Calu3 (cell line): ENCODE measurements around the gene GPR18. TPM values are rescaled to one million over a fixed set of nuclear protein-coding genes. Genes with fewer than 3 reads are reported as not detected.

Experiments
- BruUV-seq: library from RNA; stranded (reverse); fragments of 400-500 nt; replicated peaks from 2 replicates; lab custom pipeline; 2021; lab: Mats Ljungman, UMichigan
- CTCF ChIA-PET: fragments of 300-600 bp; sonication (Branson Sonifier 250); formaldehyde crosslinking; loops from one replicate; lab custom pipeline; 2022; ENCODE audit warnings: antibody characterized with exemption; lab: Charles Lee
- DNase-seq: peaks from one replicate; pipeline ENCODE4 v3.0.0; 2022
- H3K27ac Mint-ChIP-seq: one replicate; pipeline ENCODE4 v1.8.0; 2022; ENCODE audit warnings: mixed read lengths; ENCODE audit not compliant: unreplicated experiment
- H3K27me3 Mint-ChIP-seq: one replicate; pipeline ENCODE4 v1.8.0; 2022; ENCODE audit warnings: mixed read lengths; ENCODE audit not compliant: unreplicated experiment
- H3K36me3 Mint-ChIP-seq: one replicate; pipeline ENCODE4 v1.8.0; 2022; ENCODE audit warnings: mild to moderate bottlenecking, moderate library complexity, mixed read lengths; ENCODE audit not compliant: insufficient read depth, unreplicated experiment
- H3K4me1 Mint-ChIP-seq: one replicate; pipeline ENCODE4 v1.8.0; 2022; ENCODE audit warnings: mild to moderate bottlenecking, low read depth, mixed read lengths; ENCODE audit not compliant: unreplicated experiment
- H3K4me3 Mint-ChIP-seq: one replicate; pipeline ENCODE4 v1.8.0; 2022; ENCODE audit warnings: mild to moderate bottlenecking, low read depth, moderate library complexity, mixed read lengths; ENCODE audit not compliant: unreplicated experiment
- H3K9me3 Mint-ChIP-seq: one replicate; pipeline ENCODE4 v1.8.0; 2022; ENCODE audit warnings: low read depth, mixed read lengths; ENCODE audit not compliant: unreplicated experiment
- CTCF ChIP-seq: fragments of 200-600 bp; IDR thresholded peaks from one replicate; pipeline ENCODE4 v1.8.0; 2022; ENCODE audit warnings: antibody characterized with exemption; ENCODE audit not compliant: unreplicated experiment
- intact Hi-C: fragments of 100-400 bp; cut with micrococcal nuclease; formaldehyde crosslinking; loops from one replicate; pipeline ENCODE4 v1.10.0; 2022; ENCODE audit not compliant: unreplicated experiment
- total RNA-seq: library from RNA; stranded (reverse); gene quantifications from 2 replicates; pipeline ENCODE4 v1.2.3, GENCODE V29; 2022

Gene GPR18
- total RNA-seq, 1 experiment from 2014 or later: not detected

GRCh38 chr13:99271249-99271648 is 13.1 kb upstream of the GPR18 start:
- CTCF ChIA-PET: no interaction called here
- H3K9me3 Mint-ChIP-seq: no peaks in the 10 kb centered on the region
- no peaks in the 10 kb centered on the region for H3K27me3 Mint-ChIP-seq
- BruUV-seq: no TSS peak
- H3K27ac Mint-ChIP-seq: no peak overlapping the region
- no peak overlapping the region for H3K4me3 Mint-ChIP-seq
- no peaks in the 10 kb centered on the region for H3K4me1 Mint-ChIP-seq
- intact Hi-C loops: no loop called here
- H3K36me3 Mint-ChIP-seq: peaks cover 5% of the 10 kb centered on the region
- no peak for TF ChIP-seq CTCF
- no peak for DNase-seq

- intact Hi-C loops: no loop called here
- DNase-seq: no peak
- TF ChIP-seq CTCF: no peak
- Mint-ChIP-seq H3K27me3 (no peaks in the 10 kb centered on the region), H3K27ac (no peak overlapping the region), H3K36me3 (peaks cover 2% of the 10 kb centered on the region), H3K9me3 (no peaks in the 10 kb centered on the region), H3K4me1 (no peaks in the 10 kb centered on the region), H3K4me3 (no peak overlapping the region)
- CTCF ChIA-PET: no interaction called here
- no TSS peak for BruUV-seq
Observed at GRCh38 chr13:99270518-99270917, 12.3 kb upstream of the GPR18 start.

- Mint-ChIP-seq H3K27me3 (no peaks in the 10 kb centered on the region), H3K4me1 (no peaks in the 10 kb centered on the region), H3K9me3 (no peaks in the 10 kb centered on the region), H3K36me3 (no peaks in the 10 kb centered on the region), H3K4me3 (no peak overlapping the region), H3K27ac (no peak overlapping the region)
- intact Hi-C loops: loop anchor here (5.0 kb wide), 2 partner anchors 72 to 168 kb away; no protein-coding TSS in a partner anchor
- no TSS peak for BruUV-seq
- no peak for DNase-seq
- no peak for TF ChIP-seq CTCF
- CTCF ChIA-PET: interaction anchor here (0.7 to 0.9 kb wide), 2 partner anchors 11 to 166 kb away, joined by 4 read pairs; no protein-coding TSS in a partner anchor
Observed at GRCh38 chr13:99269627-99270241, 11.6 kb upstream of the GPR18 start.

GRCh38 chr13:99268822-99269221 is 10.6 kb upstream of the GPR18 start:
- no TSS peak for BruUV-seq
- no peaks in the 10 kb centered on the region for H3K36me3 Mint-ChIP-seq
- intact Hi-C loops: loop anchor here (5.0 kb wide), 2 partner anchors 72 to 168 kb away; no protein-coding TSS in a partner anchor
- no peak for TF ChIP-seq CTCF
- H3K9me3 Mint-ChIP-seq: no peaks in the 10 kb centered on the region
- H3K4me1 Mint-ChIP-seq: no peaks in the 10 kb centered on the region
- no peak overlapping the region for H3K27ac Mint-ChIP-seq
- DNase-seq: no peak
- no peaks in the 10 kb centered on the region for H3K27me3 Mint-ChIP-seq
- no peak overlapping the region for H3K4me3 Mint-ChIP-seq
- CTCF ChIA-PET: interaction anchor here (0.7 to 0.9 kb wide), 2 partner anchors 11 to 167 kb away, joined by 4 read pairs; no protein-coding TSS in a partner anchor
